Astrocyte (in vitro differentiated cells and primary cell): ENCODE measurements around the gene CASKIN1.

Experiments used
- CTCF ChIP-seq: IDR thresholded peaks from 2 replicates; pipeline ENCODE4 v1.5.1; 2011; ENCODE audit warnings: low read depth, mild to moderate bottlenecking, inconsistent platforms, low read length, moderate library complexity; ENCODE audit not compliant: insufficient read depth
- EZH2 ChIP-seq: IDR thresholded peaks from 2 replicates; pipeline ENCODE4 v1.6.1; 2012; ENCODE audit warnings: mild to moderate bottlenecking, low read length, inconsistent platforms; ENCODE audit not compliant: insufficient read depth

GRCh38 chr16:2180461-2180860, 15.9 kb downstream of the CASKIN1 start:
- TF ChIP-seq CTCF (no peak), EZH2 (no peak)
